RKO (cell line): ENCODE data around the gene RAMP1.

Experiments used
- DNase-seq: peaks from one replicate; pipeline ENCODE4 v3.0.0-alpha.2; 2016; ENCODE audit warnings: low spot score

Gene RAMP1

DNA sequence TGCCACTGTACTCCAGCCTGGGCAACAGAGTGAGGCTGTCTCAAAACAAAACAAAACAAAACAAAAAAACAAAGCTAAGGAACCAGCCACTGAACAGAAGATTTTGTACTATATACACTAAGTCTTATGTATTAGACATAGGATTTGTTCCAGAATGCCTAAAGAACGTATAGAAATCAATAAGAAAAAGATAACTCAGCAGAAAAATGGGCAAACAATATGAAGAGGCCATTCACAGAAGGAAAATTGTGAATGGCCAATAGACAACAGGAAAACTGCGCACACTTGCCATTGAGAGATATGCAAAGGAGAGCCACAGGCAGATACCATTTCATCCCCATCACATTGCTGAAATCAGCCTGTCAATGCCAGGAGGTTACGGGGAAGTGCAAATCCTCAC lies 92.5 kb downstream of the RAMP1 start:
- no peak for DNase-seq

- no peak for DNase-seq
Observed at GRCh38 chr2:237952851-237953250, 93.4 kb downstream of the RAMP1 start.

DNA sequence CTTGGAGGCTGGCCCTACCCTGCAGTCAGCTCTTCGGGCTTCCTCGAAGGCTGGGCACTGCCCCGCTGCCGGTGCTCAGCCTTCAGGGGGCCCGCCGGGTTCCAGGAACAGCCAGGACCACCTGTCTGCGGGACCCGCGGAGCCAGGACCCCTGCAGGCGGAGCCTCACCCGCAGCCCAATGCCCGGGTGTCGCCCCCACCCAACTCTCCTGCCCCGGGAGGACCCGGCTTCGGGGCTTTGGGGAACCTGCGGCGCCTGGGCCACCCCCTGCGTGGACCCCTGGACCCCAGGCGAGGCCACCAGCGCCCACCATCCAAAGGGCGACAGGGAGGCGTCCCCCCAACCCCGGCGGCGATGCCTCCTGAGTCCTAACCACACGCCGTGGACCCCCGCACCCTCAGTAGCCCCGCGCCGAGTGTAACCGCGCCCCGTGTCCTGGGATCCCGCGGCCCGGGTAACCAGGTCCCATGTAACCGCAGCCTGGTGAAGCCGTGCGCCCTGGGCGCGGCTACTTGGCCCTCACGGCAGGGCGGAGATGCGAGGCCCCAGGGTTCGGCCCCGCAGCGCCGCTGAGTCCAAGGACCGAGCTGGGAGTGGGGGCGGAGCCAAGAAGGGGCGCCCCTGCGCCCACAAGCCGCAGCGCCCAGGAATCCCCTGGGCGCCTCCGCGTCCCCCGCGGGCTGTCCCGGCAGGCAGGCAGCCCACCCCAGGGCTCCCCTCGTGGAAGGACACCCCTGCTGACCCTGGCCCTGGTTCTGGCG lies 96.4 kb downstream of the RAMP1 start:
- no peak for DNase-seq

GRCh38 chr2:237956402-237956736 lies 96.9 kb downstream of the RAMP1 start:
- DNase-seq: no peak

- DNase-seq: no peak
Observed at GRCh38 chr2:237961637-237962036, 102.2 kb downstream of the RAMP1 start.
